DMS153 treated with DMSO at 0.1 percent for 48 hours (cell line): ENCODE results near the gene EFCAB14.
"Not testable (repeated sequence)": the region's sequence is repeated elsewhere in the genome, so short reads cannot be mapped to it uniquely, and the experiment has no call there.

Experiments
- DNase-seq: peaks from one replicate; lab custom pipeline; 2025; ENCODE audit not compliant: unreplicated experiment; lab: John Stamatoyannopoulos, UW

The EFCAB14 gene

DNA sequence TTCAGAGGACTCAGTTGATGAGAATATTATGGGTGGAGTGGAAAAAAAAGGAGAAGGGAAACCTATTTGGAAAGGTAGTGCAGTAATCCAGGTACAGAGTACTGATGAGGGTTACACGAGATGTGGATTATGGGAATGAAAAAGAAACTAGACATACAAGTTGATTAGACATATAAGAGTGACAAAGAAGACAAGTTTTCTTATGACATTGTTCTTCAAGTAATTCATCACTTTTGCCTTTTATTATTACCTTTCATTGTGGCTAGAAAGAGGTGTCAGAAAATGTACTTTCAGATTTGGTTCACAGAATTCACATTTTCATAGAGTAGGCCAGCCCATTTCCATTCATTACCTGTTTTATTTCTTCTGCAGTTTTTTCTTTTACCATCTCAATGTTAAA is 61.1 kb downstream of the EFCAB14 start:
- no peak for DNase-seq

DNA sequence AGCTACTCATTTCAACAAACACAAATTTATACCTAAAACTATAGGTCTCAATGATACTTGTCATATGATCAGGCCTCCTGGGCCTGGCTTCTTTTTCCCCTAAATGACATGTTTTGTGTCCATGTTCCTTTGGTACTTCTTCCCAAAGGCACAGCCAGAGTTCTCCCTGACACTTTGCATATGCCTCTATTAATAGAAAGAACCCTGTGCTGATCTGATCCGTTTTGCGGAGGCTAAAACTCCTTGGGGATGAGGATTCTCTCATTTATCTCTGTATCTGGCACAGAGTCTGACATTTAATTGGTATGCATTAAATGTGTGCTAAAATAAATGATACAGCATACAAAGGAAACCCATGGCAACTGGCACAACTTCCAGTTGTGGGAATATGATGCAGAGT is 62.3 kb downstream of the EFCAB14 start:
- DNase-seq, result no peak

DNA sequence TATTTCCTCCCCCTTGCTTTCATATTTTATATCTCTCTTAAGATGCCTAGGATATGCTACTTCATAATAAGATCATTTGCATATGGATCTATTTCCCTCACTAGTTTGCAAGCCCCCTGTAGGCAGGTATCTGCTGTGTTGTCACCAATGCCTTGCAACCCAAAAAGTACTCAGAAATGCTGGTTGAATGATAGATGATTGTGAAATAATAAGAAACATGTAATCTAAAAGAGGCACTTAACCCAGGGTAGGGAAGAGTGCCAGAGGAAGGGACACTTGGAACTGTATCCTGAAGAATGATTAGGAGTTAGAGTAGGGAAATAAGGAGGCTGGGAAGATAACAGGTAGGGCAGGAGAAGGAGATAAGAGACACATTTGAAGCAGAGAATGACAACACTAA is 63.1 kb downstream of the EFCAB14 start:
- DNase-seq, result no peak

DNA sequence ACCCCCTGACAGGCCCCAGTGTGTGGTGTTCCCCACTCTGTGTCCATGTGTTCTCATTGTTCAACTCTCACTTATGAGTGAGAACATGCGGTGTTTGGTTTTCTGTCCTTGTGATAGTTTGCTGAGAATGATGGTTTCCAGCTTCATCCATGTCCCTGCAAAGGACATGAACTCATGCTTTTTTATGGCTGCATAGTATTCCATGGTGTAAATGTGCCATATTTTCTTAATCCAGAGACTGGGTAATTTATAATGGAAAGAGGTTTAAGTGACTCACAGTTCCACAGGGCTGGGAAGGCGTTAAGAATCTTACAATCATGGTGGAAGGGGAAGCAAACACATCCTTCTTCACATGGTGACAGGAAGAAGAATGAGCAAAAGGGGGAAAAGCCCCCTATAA is 64.2 kb downstream of the EFCAB14 start:
- not testable (repeated sequence) for DNase-seq

DNA sequence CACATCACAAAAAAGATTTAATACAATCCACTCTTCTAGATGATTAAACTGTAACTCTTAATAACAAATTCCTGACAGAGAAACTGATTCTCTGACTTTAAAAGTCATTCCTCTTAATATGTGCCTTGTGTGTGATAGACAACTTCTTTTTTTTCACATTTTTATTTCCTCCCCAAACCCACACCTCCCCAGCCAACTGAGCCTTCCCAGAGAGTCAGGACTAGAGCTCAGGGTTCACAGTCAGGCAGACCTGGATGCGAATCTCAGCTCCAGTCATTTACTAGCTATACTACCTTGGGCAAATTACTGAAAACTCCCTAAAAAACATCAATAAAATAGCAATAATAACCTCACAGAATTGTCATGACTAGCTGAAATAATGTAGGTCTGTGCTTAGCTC is 64.9 kb downstream of the EFCAB14 start:
- no peak for DNase-seq

DNA sequence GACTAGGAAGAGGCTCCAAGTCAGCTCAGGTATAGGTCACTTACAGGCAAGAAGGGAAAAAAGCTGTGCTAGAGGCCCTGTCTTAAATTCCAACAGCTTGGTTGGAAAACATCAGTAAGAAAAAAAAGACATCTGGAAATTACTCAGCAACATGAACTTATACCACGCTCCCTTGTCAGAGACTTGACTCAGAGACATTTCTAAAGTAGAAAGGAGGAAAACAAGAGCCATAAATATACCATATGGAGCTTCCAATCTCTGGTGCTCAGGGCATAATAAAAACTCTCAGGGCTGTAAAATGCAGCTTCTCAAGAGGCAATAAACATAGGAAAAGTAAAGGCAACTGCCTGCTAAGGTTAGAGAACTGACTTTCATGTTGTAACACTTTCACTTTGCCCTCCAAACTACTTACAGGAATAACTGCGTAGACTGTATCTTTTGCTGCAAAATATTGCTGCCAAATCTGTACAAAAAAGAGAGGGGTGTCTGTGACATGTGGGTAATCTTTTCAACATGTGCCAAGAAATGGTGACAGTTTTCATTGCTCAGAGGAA is 65.4 kb downstream of the EFCAB14 start:
- DNase-seq, result no peak

DNA sequence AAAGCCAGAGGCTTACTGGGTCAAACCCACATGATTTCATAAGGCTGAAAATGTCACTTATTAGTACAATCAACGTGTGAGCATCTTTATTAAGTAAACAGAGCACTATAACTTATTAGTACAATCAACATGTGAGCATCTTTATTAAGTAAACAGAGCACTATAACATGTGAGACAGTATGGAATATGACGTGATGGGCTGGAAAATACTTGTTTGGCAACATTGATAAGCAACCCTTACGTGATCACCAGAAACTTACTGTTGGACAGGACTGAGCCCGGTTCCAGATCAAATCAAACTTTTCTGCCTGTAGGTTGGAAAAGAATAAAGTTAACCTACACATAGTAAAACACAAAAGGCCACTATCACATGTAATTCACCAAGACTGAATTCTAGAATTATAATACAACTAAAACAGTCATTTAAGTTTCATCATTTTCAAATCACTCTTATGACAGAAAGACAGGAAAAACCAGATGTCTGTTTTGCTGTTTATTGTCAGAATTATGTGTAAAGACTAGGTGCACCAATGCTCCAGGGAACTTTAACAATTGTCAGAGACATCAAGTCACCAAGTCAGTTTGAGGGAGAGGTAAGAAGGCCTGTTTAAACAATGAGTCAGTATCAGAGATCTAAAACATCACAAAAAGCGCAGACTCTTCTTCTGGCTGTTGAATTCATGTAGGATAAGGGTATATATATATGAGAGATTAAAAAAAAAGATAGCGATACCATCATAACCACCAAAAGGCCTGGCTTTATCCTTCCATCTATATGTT is 66.4 kb downstream of the EFCAB14 start:
- DNase-seq, result no peak

DNA sequence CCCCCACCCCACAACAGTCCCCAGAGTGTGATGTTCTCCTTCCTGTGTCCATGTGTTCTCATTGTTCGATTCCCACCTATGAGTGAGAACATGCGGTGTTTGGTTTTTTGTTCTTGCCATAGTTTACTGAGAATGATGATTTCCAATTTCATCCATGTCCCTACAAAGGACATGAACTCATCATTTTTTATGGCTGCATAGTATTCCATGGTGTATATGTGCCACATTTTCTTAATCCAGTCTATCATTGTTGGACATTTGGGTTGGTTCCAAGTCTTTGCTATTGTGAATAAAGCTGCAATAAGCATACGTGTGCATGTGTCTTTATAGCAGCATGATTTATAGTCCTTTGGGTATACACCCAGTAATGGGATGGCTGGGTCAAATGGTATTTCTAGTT is 67.8 kb downstream of the EFCAB14 start:
- DNase-seq, result not testable (repeated sequence)

DNA sequence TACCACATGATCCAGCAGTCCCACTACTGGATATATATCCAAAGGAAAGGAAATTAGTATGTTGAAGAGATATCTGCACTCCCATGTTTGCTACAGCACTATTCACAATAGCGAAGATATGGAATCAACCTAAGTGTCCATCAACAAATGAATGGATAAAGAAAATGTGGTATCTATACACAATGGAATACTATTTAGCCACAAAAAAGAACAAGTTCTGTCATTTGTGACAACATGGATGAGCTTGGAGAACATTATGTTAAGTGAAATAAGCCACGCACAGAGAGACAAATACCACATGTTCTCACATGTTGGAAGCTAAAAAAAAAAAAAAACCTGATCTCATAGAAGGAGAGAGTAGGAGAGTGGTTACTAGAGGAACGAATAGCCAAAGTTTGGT is 68.4 kb downstream of the EFCAB14 start:
- no peak for DNase-seq

DNA sequence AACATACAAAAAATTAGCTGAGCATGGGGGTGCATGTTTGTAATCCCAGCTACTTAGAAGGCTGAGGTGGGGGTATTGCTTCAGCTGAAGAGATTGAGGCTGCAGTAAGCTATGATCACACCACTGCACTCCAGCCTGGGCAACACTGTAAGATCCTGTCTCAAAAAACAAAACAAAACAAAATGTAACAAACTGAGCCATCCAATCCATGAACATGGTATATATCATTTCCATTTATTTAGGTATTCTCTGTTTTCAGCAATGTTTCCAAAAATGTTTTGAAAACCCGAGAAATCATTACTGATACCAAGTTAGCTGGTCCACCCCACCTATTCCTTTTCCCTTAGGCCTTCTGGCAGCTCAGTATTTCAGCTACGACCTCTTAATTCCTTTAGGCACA is 69.2 kb downstream of the EFCAB14 start:
- no peak for DNase-seq

DNA sequence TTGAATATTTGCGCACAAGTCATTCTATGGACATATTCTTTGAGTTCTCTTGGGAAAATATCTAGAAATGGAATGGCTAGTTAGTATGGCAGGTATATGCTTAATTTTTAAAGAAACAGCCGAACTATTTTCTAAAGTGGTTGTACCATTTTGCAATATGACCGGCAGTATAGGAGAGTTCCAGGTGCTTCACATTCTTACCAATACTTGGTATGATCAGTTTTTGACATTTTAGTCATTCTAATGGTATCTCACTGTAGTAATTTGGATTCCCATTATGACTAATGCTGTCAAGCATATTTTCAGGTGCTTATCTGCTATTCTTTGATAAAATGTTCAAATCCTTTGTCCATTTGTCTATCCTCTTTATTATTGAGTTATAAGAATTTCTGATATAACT is 71.3 kb downstream of the EFCAB14 start:
- DNase-seq, result no peak

DNA sequence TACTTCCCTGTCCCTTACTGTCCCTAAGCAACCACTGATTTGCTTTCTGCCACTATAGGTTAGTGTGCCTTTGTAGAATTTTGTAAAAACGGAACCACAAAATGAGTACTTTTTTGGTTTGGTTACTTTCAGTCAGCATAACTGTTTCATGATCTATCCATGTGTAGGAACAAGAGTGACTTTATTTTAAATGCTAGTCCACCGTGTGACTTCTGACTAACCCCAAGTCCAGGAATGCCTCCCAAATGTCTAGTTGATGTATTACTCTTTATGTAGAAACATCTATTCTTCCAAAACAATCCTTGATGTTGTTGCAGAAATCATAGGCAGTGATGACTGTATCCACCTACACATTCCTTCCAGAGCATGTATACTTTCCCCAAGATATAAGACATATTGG is 72.1 kb downstream of the EFCAB14 start:
- no peak for DNase-seq

DNA sequence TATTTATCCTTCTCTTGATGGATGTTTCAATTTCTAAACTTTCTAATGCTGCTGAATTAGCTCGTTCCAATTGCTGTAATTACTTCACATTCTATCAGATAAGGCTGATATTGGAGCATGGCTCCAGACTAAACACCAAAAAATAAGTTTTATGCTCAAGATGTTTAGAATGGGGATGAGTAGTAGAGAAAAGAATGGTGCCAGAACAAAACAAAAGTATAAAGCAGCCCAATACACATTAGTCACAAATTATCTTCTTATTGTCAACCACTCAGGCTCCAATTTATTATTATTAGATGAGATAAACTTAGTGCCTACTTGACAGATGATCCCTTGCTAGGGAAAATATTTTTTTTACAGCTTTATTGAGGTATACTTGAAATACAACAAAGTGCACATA is 72.6 kb downstream of the EFCAB14 start:
- DNase-seq, result no peak

DNA sequence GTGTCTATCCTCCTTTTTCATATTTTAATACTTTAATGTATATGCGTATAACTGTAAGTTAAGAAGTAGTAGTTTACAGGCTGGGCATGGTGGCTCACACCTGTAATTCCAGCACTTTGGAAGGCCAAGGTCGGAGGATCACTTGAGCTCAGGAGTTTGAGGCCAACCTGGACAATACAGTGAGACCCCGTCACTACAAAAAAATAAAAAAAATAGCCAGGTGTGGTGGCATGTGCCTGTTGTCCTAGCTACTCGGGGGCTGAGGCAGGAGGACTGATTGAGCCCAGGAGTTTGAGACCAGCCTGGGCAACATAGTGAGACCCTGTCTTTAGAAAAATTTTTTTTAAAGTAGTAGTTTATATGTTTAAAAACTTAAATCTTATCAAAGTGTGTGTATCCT is 73.1 kb downstream of the EFCAB14 start:
- no peak for DNase-seq

DNA sequence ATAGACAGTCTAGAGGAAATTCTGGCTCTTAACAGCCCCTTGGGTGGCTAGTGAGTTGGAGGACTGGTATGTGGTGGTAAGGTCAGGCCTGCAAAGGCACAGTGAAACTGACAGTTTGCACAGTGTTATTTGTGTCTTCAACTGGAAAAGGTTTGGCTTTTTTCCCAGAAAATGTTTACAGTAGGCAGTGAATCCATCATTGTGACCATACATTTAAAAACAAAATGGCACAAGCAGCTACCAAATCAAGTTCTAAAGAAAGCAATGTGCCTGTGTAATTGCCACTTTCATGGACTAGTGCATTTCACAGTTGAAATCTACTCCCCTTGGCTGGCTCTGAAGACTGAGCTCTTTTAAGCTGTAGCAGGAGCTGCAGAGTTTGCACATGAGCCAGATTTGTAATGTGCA is 75.5 kb downstream of the EFCAB14 start:
- DNase-seq, result peak; percentile 94

DNA sequence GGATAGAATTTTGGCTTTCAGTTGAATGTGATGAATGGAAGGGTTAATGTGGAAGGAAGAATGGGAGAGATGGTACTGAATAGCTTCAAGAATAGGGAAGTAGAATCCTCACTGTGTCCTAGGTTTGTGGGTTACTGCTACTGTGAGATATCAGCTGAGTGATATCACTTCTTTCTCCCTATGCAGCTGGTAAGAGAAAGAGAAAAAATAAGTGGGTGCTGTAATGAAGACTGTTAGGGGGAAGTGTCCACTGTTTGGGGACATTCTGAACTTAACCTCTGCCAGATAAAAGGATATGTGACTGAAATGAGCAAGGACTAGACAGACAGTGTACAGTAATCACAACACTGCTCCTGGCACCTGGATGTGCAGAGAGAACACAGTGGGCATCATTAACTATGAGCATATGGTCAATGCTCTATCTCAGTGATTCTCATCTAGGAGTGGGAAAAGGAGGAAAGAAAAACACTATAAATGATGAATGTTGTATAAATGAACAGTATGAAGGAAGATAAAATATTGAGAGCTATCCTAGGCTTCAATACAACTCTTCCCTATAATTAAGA is 76.7 kb downstream of the EFCAB14 start:
- no peak for DNase-seq

DNA sequence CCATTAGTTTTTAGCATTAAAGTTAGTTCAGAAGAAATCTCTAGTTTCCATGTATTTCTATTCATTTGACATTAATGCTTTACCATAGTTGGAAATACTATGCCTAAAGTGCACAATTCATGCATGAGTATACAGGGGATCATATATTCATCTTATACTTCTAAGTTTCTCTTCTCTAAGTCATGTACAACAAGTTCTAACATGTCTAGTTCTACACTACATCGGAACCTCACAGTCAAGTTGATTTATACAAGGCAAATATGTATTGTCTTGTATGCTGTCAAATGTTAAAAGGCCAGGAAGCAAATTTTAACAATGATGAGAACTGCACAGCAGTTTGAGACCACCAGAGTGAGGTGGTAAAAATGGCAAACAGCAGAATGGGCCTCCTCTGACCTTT is 79.4 kb downstream of the EFCAB14 start:
- DNase-seq, result no peak

DNA sequence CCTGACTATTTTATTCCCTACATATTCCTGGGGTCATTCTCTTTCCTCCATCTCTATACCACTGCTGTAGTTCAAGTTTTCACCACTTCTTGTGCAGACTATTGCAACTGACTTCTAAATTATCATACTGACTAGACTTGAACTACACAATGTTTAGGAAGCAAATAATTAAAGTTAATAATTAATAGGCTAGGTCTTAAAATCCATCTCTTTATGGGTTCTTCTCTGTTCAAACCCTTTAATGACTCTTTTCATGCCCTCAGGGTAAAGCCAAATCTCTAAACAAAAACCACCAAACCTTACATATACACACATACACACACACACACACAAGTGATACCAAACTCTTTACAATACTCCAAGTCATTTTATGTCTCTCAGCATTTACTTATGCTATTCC is 80.0 kb downstream of the EFCAB14 start:
- DNase-seq, result no peak

DNA sequence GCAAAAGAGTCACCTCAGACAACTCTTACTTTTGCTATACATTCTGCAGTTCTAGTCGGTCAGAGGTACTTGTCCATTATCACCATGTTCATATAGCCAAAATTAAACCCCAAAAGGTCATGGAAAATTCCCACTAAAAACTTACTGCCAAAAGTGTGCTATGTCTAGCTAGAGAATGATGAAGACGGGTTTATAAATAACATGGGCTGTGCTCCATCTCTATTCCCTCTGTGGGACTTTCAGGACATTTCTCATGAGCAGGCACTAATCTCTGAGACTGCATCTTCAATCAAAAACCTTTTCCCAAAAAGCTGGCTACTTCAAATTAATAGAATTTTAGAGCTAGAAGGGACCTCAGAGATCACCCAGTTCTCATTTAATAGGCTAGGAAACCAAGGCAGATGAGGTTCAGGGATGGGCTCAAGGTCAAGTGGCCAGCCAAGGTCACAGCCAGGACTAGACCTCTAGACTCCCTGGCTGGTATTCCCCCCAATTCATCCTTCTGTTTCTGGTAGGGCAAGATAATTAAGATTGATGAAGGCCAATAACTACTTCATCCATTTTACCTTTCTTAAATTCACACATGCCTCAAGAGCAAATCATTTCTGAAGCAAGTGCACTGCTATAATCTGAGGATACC is 81.3 kb downstream of the EFCAB14 start:
- DNase-seq, result no peak

DNA sequence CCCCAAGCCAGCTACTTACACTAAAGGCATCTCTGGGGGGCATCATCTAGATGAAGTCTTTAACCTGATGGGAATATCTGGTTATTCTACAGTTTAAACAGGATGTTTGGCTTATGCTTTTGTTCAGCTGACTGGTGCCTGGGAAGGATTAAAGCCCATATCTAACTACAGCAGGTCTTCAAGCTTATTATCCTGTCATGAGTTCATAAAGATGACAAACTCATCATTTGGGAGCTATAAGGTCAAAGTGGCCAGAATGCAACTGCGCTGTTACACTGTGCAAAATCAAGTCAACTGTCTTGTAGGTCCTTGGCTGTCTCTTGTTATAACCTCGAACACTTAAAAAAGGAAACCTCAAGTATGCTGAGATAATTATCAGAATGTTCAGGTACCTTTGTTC is 83.7 kb downstream of the EFCAB14 start:
- DNase-seq, result no peak

DNA sequence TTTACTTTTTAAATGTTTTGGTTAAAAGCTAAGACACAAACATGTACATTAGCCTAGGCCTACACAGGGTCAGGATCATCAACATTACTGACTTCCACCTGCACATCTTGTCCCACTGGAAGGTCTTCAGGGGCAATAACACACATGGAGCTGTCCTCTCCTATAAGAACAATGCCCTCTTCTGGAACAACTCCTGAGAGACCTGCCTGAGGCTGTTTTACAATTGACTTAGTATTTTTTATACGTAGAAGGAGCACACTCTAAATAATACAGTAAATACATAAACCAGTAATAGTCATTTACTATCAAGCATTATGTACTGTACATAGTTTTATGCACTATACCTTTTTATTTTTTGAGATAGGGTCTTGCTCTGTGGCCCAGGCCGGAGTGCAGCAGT is 88.2 kb downstream of the EFCAB14 start:
- no peak for DNase-seq
